Naive thymus-derived CD4-positive, alpha-beta T cell (primary cell): ENCODE data around the gene ELL2. TPM values are rescaled to one million over a fixed set of nuclear protein-coding genes. Genes with fewer than 3 reads are reported as not detected.

ENCODE experiments used
- ATAC-seq: fragments of 150-1000 bp; cut with Tn5 transposase; 2 replicates; pipeline ENCODE4 v1.10.0; 2021; ENCODE audit warnings: mild to moderate bottlenecking, moderate library complexity
- CTCF ChIA-PET: fragments of 350-600 bp; sonication (Branson Sonifier 250); formaldehyde crosslinking; loops from one replicate; lab custom pipeline; 2021; ENCODE audit warnings: antibody characterized with exemption; lab: Charles Lee
- POLR2A ChIA-PET: fragments of 350-600 bp; sonication (Branson Sonifier 250); formaldehyde crosslinking; loops from one replicate; lab custom pipeline; 2021; ENCODE audit warnings: antibody characterized with exemption, inconsistent platforms; lab: Charles Lee
- DNase-seq, 9 donors: peaks; one replicate each; pipeline versions ENCODE4 v3.0.0 to v3.0.0-alpha.2; 2020 to 2022; ENCODE audit warnings: mixed read lengths in 1 of 9
- H3K27ac ChIP-seq: one replicate; pipeline ENCODE4 v1.7.0; 2013; ENCODE audit warnings: mild to moderate bottlenecking, low read depth, low read length, moderate library complexity
- H3K27me3 ChIP-seq, 2 donors: one replicate each; pipeline ENCODE4 v1.7.0; 2013; ENCODE audit warnings: low read length in 2 of 2, mild to moderate bottlenecking in 2 of 2, moderate library complexity in 2 of 2; ENCODE audit not compliant: control insufficient read depth in 2 of 2, insufficient read depth in 2 of 2
- H3K36me3 ChIP-seq, 3 experiments: 1 replicate in 2 of 3; 2 replicates in 1 of 3; pipeline ENCODE4 v1.7.0; 2013; ENCODE audit warnings: low read length in 3 of 3, mild to moderate bottlenecking in 3 of 3, moderate library complexity in 1 of 3; ENCODE audit not compliant: insufficient read depth in 3 of 3, control insufficient read depth in 2 of 3
- H3K4me1 ChIP-seq, 2 donors: one replicate each; pipeline ENCODE4 v1.7.0; 2013; ENCODE audit warnings: low read length in 2 of 2, mild to moderate bottlenecking in 2 of 2, moderate library complexity in 1 of 2; ENCODE audit not compliant: control insufficient read depth in 2 of 2, insufficient read depth in 2 of 2
- H3K4me3 ChIP-seq: 2 replicates; pipeline ENCODE4 v1.7.0; 2013; ENCODE audit warnings: mild to moderate bottlenecking, low read length
- H3K9me3 ChIP-seq, 3 experiments: 1 replicate in 2 of 3; 2 replicates in 1 of 3; pipeline ENCODE4 v1.7.0; 2013; ENCODE audit warnings: low read length in 3 of 3; ENCODE audit not compliant: control insufficient read depth in 2 of 3
- H3K27ac Mint-ChIP-seq, 9 donors: one replicate each; pipeline ENCODE4 v1.8.0; 2020 to 2022; ENCODE audit warnings: mixed read lengths in 9 of 9, mild to moderate bottlenecking in 8 of 9, moderate library complexity in 5 of 9, inconsistent platforms in 2 of 9
- H3K27me3 Mint-ChIP-seq, 5 donors: one replicate each; pipeline ENCODE4 v1.8.0; 2021 to 2022; ENCODE audit warnings: mixed read lengths in 5 of 5, mild to moderate bottlenecking in 1 of 5
- H3K36me3 Mint-ChIP-seq, 5 donors: one replicate each; pipeline ENCODE4 v1.8.0; 2020 to 2022; ENCODE audit warnings: mixed read lengths in 5 of 5, mild to moderate bottlenecking in 3 of 5, inconsistent platforms in 1 of 5
- H3K4me1 Mint-ChIP-seq, 7 donors: one replicate each; pipeline ENCODE4 v1.8.0; 2020 to 2022; ENCODE audit warnings: mixed read lengths in 7 of 7, mild to moderate bottlenecking in 3 of 7, inconsistent platforms in 1 of 7
- H3K4me3 Mint-ChIP-seq, 10 donors: one replicate each; pipeline ENCODE4 v1.8.0; 2020 to 2022; ENCODE audit warnings: mild to moderate bottlenecking in 10 of 10, mixed read lengths in 10 of 10, moderate library complexity in 6 of 10, inconsistent platforms in 2 of 10
- H3K9me3 Mint-ChIP-seq, 11 donors: one replicate each; pipeline ENCODE4 v1.8.0; 2020 to 2022; ENCODE audit warnings: mixed read lengths in 11 of 11, mild to moderate bottlenecking in 4 of 11, inconsistent platforms in 1 of 11, moderate library complexity in 1 of 11
- intact Hi-C, 2 donors: fragments of 100-400 bp; cut with micrococcal nuclease; formaldehyde crosslinking; loops; one replicate each; pipeline ENCODE4 v1.15.1; 2023
- polyA plus RNA-seq, 2 donors: library from polyadenylated mRNA; unstranded; fragments of 300-500 nt; fragmentation: Illumina TruSeq; gene quantifications; one replicate each; pipeline ENCODE4 v1.2.3, GENCODE V29; 2021
- total RNA-seq, 6 experiments: library from RNA in 5 of 6; stranded (reverse) in 5 of 6; gene quantifications; 1 replicate in 5 of 6; 2 replicates in 1 of 6; pipeline ENCODE4 v1.2.3 and lab custom pipeline; 2021 to 2026

Gene ELL2
- total and polyA plus RNA-seq, 7 experiments from 2014 or later, result 1.9 to 65.8 (median 14.0) TPM

GRCh38 chr5:95861221-95861863, 100.3 kb downstream of the ELL2 start:
- Histone ChIP-seq H3K36me3 (no peaks in the 10 kb centered on the region), H3K9me3 (no peaks in the 10 kb centered on the region), H3K27me3 (no peaks in the 10 kb centered on the region), H3K4me1 (no peaks in the 10 kb centered on the region), H3K27ac (no peak overlapping the region), H3K4me3 (no peak overlapping the region)
- Mint-ChIP-seq H3K4me1 (peaks cover 11 to 43% (median 16%) of the 10 kb centered on the region in 7 donors), H3K4me3 (peak overlapping the region in 9 of 10 donors; percentile 11 to 63 (median 46)), H3K9me3 (peaks cover 0 to 2% (median 0%) of the 10 kb centered on the region in 11 donors), H3K27me3 (peaks cover 0 to 18% (median 14%) of the 10 kb centered on the region in 5 donors), H3K27ac (peak overlapping the region in 5 of 9 donors; percentile 5 to 77 (median 60)), H3K36me3 (peaks cover 0 to 1% (median 0%) of the 10 kb centered on the region in 5 donors)
- POLR2A ChIA-PET, result no interaction called here
- CTCF ChIA-PET, result interaction anchor here (0.6 to 3.9 kb wide), 7 partner anchors 9 to 753 kb away, joined by 3 to 18 read pairs (median 9); partner anchors contain the start of gene RFESD
- DNase-seq (no peak), ATAC-seq (peak; percentile 35)
- intact Hi-C loops, result loop anchor here in 1 of 2 donors (1.0 kb wide), 2 partner anchors 8 to 740 kb away; no protein-coding TSS in a partner anchor

- Mint-ChIP-seq H3K27me3 (peaks cover 0 to 18% (median 14%) of the 10 kb centered on the region in 5 donors), H3K36me3 (peaks cover 0 to 1% (median 0%) of the 10 kb centered on the region in 5 donors), H3K27ac (peak overlapping the region in 7 of 9 donors; percentile 2 to 70 (median 26)), H3K9me3 (peaks cover 0 to 3% (median 0%) of the 10 kb centered on the region in 11 donors), H3K4me3 (peak overlapping the region in 5 of 10 donors; percentile 1 to 66 (median 27)), H3K4me1 (peaks cover 11 to 43% (median 16%) of the 10 kb centered on the region in 7 donors)
- no peaks in the 10 kb centered on the region for H3K9me3 ChIP-seq
- ChIA-PET POLR2A (no interaction called here), CTCF (interaction anchor here (1.0 to 9.6 kb wide), 6 partner anchors 10 to 485 kb away, joined by 4 to 119 read pairs (median 14); partner anchors contain the start of gene ELL2)
- intact Hi-C loops, result loop anchor here (2.0 to 5.0 kb wide), 3 partner anchors 33 to 803 kb away; partner anchors contain the start of genes CAST (in 1 of the 2) and ELL2 (in 1 of the 2)
- no peaks in the 10 kb centered on the region for H3K4me1 ChIP-seq
- DNase-seq (no peak), ATAC-seq (no peak)
- H3K36me3 ChIP-seq, result no peaks in the 10 kb centered on the region
- H3K27ac ChIP-seq, result no peak overlapping the region
- no peak overlapping the region for H3K4me3 ChIP-seq
- no peaks in the 10 kb centered on the region for H3K27me3 ChIP-seq
Observed at GRCh38 chr5:95859661-95860060, 102.0 kb downstream of the ELL2 start.

- ChIA-PET POLR2A (interaction anchor here (0.6 kb wide), 1 partner anchor 13 kb away, joined by 3 read pairs; no protein-coding TSS in a partner anchor), CTCF (interaction anchor here (0.6 to 9.6 kb wide), 10 partner anchors 11 to 1983 kb away, joined by 3 to 119 read pairs (median 4); partner anchors contain the start of gene ELL2)
- Histone ChIP-seq H3K4me3 (no peak overlapping the region), H3K27me3 (no peaks in the 10 kb centered on the region), H3K9me3 (no peaks in the 10 kb centered on the region), H3K27ac (no peak overlapping the region), H3K4me1 (no peaks in the 10 kb centered on the region), H3K36me3 (no peaks in the 10 kb centered on the region)
- Mint-ChIP-seq H3K4me3 (peak overlapping the region; percentile 25 to 78 (median 62)), H3K36me3 (peaks cover 0 to 1% (median 0%) of the 10 kb centered on the region in 5 donors), H3K27ac (peak overlapping the region; percentile 10 to 85 (median 56)), H3K9me3 (peaks cover 0 to 3% (median 0%) of the 10 kb centered on the region in 11 donors), H3K27me3 (peaks cover 0 to 18% (median 14%) of the 10 kb centered on the region in 5 donors), H3K4me1 (peaks cover 11 to 43% (median 16%) of the 10 kb centered on the region in 7 donors)
- intact Hi-C loops, result loop anchor here (1.0 to 5.0 kb wide), 7 partner anchors 10 to 803 kb away; partner anchors contain the start of genes CAST (in 1 of the 2) and ELL2 (in 1 of the 2)
- DNase-seq (peak; percentile 81 to 91 (median 87)), ATAC-seq (peak; percentile 94)
Observed at GRCh38 chr5:95858661-95859595, 102.7 kb downstream of the ELL2 start.

GRCh38 chr5:95858023-95858461, 103.6 kb downstream of the ELL2 start:
- Histone ChIP-seq H3K4me1 (no peaks in the 10 kb centered on the region), H3K27me3 (no peaks in the 10 kb centered on the region), H3K27ac (no peak overlapping the region), H3K36me3 (no peaks in the 10 kb centered on the region), H3K9me3 (no peaks in the 10 kb centered on the region), H3K4me3 (no peak overlapping the region)
- H3K27me3 Mint-ChIP-seq, result peaks cover 0 to 18% (median 14%) of the 10 kb centered on the region in 5 donors
- POLR2A ChIA-PET, result interaction anchor here (0.6 kb wide), 1 partner anchor 12 kb away, joined by 3 read pairs; no protein-coding TSS in a partner anchor
- intact Hi-C loops, result loop anchor here (1.0 to 5.0 kb wide), 7 partner anchors 11 to 804 kb away; partner anchors contain the start of genes CAST (in 1 of the 2) and ELL2 (in 1 of the 2)
- no peak for DNase-seq
- peaks cover 11 to 39% (median 16%) of the 10 kb centered on the region in 7 donors for H3K4me1 Mint-ChIP-seq
- peaks cover 0 to 3% (median 0%) of the 10 kb centered on the region in 11 donors for H3K9me3 Mint-ChIP-seq
- H3K4me3 Mint-ChIP-seq, result peak overlapping the region in 1 of 10 donors; percentile 63
- H3K27ac Mint-ChIP-seq, result peak overlapping the region in 3 of 9 donors; percentile 21 to 70 (median 51)
- ATAC-seq, result no peak
- CTCF ChIA-PET, result interaction anchor here (0.7 to 9.6 kb wide), 5 partner anchors 11 to 835 kb away, joined by 3 to 119 read pairs (median 4); no protein-coding TSS in a partner anchor
- peaks cover 0 to 1% (median 0%) of the 10 kb centered on the region in 5 donors for H3K36me3 Mint-ChIP-seq

GRCh38 chr5:95857185-95857945, 104.3 kb downstream of the ELL2 start:
- DNase-seq, result no peak
- no peak for ATAC-seq
- Mint-ChIP-seq H3K4me3 (no peak overlapping the region), H3K27me3 (peaks cover 0 to 18% (median 13%) of the 10 kb centered on the region in 5 donors), H3K4me1 (peaks cover 9 to 34% (median 14%) of the 10 kb centered on the region in 7 donors), H3K27ac (no peak overlapping the region), H3K36me3 (no peaks in the 10 kb centered on the region), H3K9me3 (peaks cover 0 to 3% (median 0%) of the 10 kb centered on the region in 11 donors)
- Histone ChIP-seq H3K9me3 (no peaks in the 10 kb centered on the region), H3K4me1 (no peaks in the 10 kb centered on the region), H3K4me3 (no peak overlapping the region), H3K27me3 (no peaks in the 10 kb centered on the region), H3K36me3 (no peaks in the 10 kb centered on the region), H3K27ac (no peak overlapping the region)
- intact Hi-C loops, result loop anchor here in 1 of 2 donors (5.0 kb wide), 1 partner anchor 805 kb away; the partner anchor contains the start of gene CAST
- ChIA-PET CTCF (interaction anchor here (0.7 to 9.6 kb wide), 7 partner anchors 11 to 836 kb away, joined by 3 to 119 read pairs (median 4); partner anchors contain the start of gene ELL2), POLR2A (no interaction called here)
